WTC11 (cell line): Measurements from ENCODE around the gene BMPR1B. TPM values are rescaled to one million over a fixed set of nuclear protein-coding genes. Genes with fewer than 3 reads are reported as not detected.

Source experiments
- ATAC-seq: fragments of 200-7000 bp; cut with Tn5 transposase; 2 replicates; pipeline ENCODE4 v1.10.0; 2021; ENCODE audit warnings: mild to moderate bottlenecking, moderate library complexity
- CTCF ChIA-PET: fragments of 300-600 bp; sonication (Branson Sonifier 250); formaldehyde crosslinking; loops from one replicate; lab custom pipeline; 2021; ENCODE audit warnings: antibody characterized with exemption; lab: Charles Lee
- POLR2A ChIA-PET: fragments of 350-600 bp; sonication (Branson Sonifier 250); formaldehyde crosslinking; loops from one replicate; lab custom pipeline; 2021; ENCODE audit warnings: antibody characterized with exemption; lab: Charles Lee
- DNase-seq: peaks from one replicate; pipeline ENCODE4 v3.0.0; 2021; ENCODE audit warnings: low spot score
- H3K27ac Mint-ChIP-seq: 2 replicates; pipeline ENCODE4 v1.8.0; 2021; ENCODE audit warnings: mixed read lengths
- H3K27me3 Mint-ChIP-seq: 2 replicates; pipeline ENCODE4 v1.8.0; 2021; ENCODE audit warnings: low read depth, mild to moderate bottlenecking, moderate library complexity, mixed read lengths
- H3K36me3 Mint-ChIP-seq: 2 replicates; pipeline ENCODE4 v1.8.0; 2021; ENCODE audit warnings: mixed read lengths
- H3K4me1 Mint-ChIP-seq: 2 replicates; pipeline ENCODE4 v1.8.0; 2022; ENCODE audit warnings: mixed read lengths
- H3K4me3 Mint-ChIP-seq: 2 replicates; pipeline ENCODE4 v1.8.0; 2021; ENCODE audit warnings: mild to moderate bottlenecking, moderate library complexity, mixed read lengths
- H3K9me3 Mint-ChIP-seq: 2 replicates; pipeline ENCODE4 v1.8.0; 2021; ENCODE audit warnings: mixed read lengths
- CBFB ChIP-seq: sonication (generic); formaldehyde crosslinking; IDR thresholded peaks from 2 replicates; pipeline ENCODE4 v1.8.1; 2022; ENCODE audit warnings: mild to moderate bottlenecking, low read depth, missing genetic modification reagents
- ETV6 ChIP-seq: sonication (generic); formaldehyde crosslinking; IDR thresholded peaks from 2 replicates; pipeline ENCODE4 v1.8.1; 2022; ENCODE audit warnings: mild to moderate bottlenecking, missing genetic modification reagents
- GABPB1 ChIP-seq: sonication (generic); formaldehyde crosslinking; IDR thresholded peaks from 2 replicates; pipeline ENCODE4 v1.8.1; 2023; ENCODE audit warnings: mild to moderate bottlenecking, missing genetic modification reagents
- JUN ChIP-seq: sonication (generic); formaldehyde crosslinking; IDR thresholded peaks from 2 replicates; pipeline ENCODE4 v1.8.0; 2023; ENCODE audit warnings: mild to moderate bottlenecking, missing genetic modification reagents
- NFATC4 ChIP-seq: fragments of 250-450 bp; sonication (Bioruptor Pico); IDR thresholded peaks from 2 replicates; pipeline ENCODE4 v1.9.0; 2021; ENCODE audit warnings: mild to moderate bottlenecking
- NFYB ChIP-seq: sonication (generic); formaldehyde crosslinking; conservative IDR thresholded peaks from 2 replicates; pipeline ENCODE4 v1.8.0; 2022; ENCODE audit warnings: low read depth, missing genetic modification reagents
- NR1H2 ChIP-seq: sonication (generic); formaldehyde crosslinking; IDR thresholded peaks from 2 replicates; pipeline ENCODE4 v1.9.0; 2021; ENCODE audit warnings: mild to moderate bottlenecking, moderate library complexity, missing genetic modification reagents
- NR2C2 ChIP-seq: sonication (generic); formaldehyde crosslinking; IDR thresholded peaks from 2 replicates; pipeline ENCODE4 v1.8.0; 2022; ENCODE audit warnings: mild to moderate bottlenecking, missing genetic modification reagents
- PRRX2 ChIP-seq: fragments of 250-450 bp; sonication (Bioruptor Pico); IDR thresholded peaks from 2 replicates; pipeline ENCODE4 v1.8.0; 2021; ENCODE audit warnings: mild to moderate bottlenecking
- RORB ChIP-seq: fragments of 250-450 bp; sonication (Bioruptor Pico); IDR thresholded peaks from 2 replicates; pipeline ENCODE4 v1.9.0; 2021; ENCODE audit warnings: mild to moderate bottlenecking
- SOX15 ChIP-seq: fragments of 250-450 bp; sonication (Bioruptor Pico); IDR thresholded peaks from 2 replicates; pipeline ENCODE4 v1.9.0; 2021; ENCODE audit warnings: mild to moderate bottlenecking
- ZBTB21 ChIP-seq: sonication (generic); formaldehyde crosslinking; IDR thresholded peaks from 2 replicates; pipeline ENCODE4 v1.8.1; 2023; ENCODE audit warnings: mild to moderate bottlenecking, missing genetic modification reagents, borderline replicate concordance
- ZNF121 ChIP-seq: sonication (generic); formaldehyde crosslinking; IDR thresholded peaks from 2 replicates; pipeline ENCODE4 v1.8.0; 2023; ENCODE audit warnings: missing genetic modification reagents
- ZNF263 ChIP-seq: sonication (generic); formaldehyde crosslinking; IDR thresholded peaks from 2 replicates; pipeline ENCODE4 v1.8.1; 2022; ENCODE audit warnings: low read depth, mild to moderate bottlenecking, moderate library complexity, missing genetic modification reagents
- total RNA-seq: library from RNA; stranded (reverse); gene quantifications from 3 replicates; pipeline ENCODE4 v1.2.3, GENCODE V29; 2021
- TF ChIP-seq, protein P1 (sequence below): sonication (generic); formaldehyde crosslinking; IDR thresholded peaks from 2 replicates; pipeline ENCODE4 v1.8.1; 2022; ENCODE audit warnings: low read depth, missing genetic modification reagents, borderline replicate concordance
- TF ChIP-seq, protein P2 (sequence below): sonication (generic); formaldehyde crosslinking; IDR thresholded peaks from 2 replicates; pipeline ENCODE4 v1.8.0; 2022; ENCODE audit warnings: missing genetic modification reagents
- TF ChIP-seq, protein P3 (sequence below): sonication (generic); formaldehyde crosslinking; IDR thresholded peaks from 2 replicates; pipeline ENCODE4 v1.8.1; 2023; ENCODE audit warnings: mild to moderate bottlenecking, missing genetic modification reagents
- TF ChIP-seq, protein P4 (sequence below): sonication (generic); formaldehyde crosslinking; IDR thresholded peaks from 2 replicates; pipeline ENCODE4 v1.8.1; 2023; ENCODE audit warnings: mild to moderate bottlenecking, missing genetic modification reagents, borderline replicate concordance
- TF ChIP-seq, protein P5 (sequence below): sonication (generic); formaldehyde crosslinking; IDR thresholded peaks from 2 replicates; pipeline ENCODE4 v1.8.1; 2022; ENCODE audit warnings: mild to moderate bottlenecking, missing genetic modification reagents, moderate library complexity, borderline replicate concordance

The BMPR1B gene
- total RNA-seq, 1 experiment from 2014 or later, result 0.77 TPM

DNA sequence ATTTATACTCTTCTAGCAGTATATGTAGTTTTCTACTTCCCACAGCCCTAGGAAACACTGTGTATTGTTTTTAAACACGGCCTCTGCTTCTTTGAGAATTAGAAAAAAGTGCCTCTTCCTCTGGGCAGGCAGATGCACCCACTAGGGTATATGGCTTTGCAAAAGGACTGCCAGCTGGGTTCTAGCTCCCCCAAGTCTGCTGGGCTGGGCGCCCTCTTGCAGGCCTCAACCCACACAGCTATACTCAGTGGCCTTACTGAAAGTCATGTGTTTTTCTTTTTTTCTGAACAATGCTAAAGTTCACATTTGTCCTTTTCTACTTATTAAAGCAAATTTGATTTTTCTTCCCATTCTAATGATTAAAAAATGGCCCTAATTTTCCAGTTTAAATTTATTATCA, 35.5 kb upstream of the BMPR1B start:
- Mint-ChIP-seq H3K36me3 (no peaks in the 10 kb centered on the region), H3K27me3 (peaks cover 2% of the 10 kb centered on the region; the same call in 1 of the 2 replicates), H3K4me3 (no peak overlapping the region), H3K4me1 (peaks cover 6% of the 10 kb centered on the region), H3K27ac (no peak overlapping the region), H3K9me3 (no peaks in the 10 kb centered on the region)
- ATAC-seq (0 out of 2 replicates have a peak, but pooled peaks have one; percentile 20), DNase-seq (no peak)
- POLR2A ChIA-PET, result no interaction called here
- TF ChIP-seq ZNF121 (CRISPR knock-in tag), result no peak
- no peak for TF ChIP-seq SOX15 (CRISPR knock-in tag)
- TF ChIP-seq ZBTB21 (CRISPR knock-in tag), result no peak
- TF ChIP-seq, protein P1, sequence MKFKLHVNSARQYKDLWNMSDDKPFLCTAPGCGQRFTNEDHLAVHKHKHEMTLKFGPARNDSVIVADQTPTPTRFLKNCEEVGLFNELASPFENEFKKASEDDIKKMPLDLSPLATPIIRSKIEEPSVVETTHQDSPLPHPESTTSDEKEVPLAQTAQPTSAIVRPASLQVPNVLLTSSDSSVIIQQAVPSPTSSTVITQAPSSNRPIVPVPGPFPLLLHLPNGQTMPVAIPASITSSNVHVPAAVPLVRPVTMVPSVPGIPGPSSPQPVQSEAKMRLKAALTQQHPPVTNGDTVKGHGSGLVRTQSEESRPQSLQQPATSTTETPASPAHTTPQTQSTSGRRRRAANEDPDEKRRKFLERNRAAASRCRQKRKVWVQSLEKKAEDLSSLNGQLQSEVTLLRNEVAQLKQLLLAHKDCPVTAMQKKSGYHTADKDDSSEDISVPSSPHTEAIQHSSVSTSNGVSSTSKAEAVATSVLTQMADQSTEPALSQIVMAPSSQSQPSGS (CRISPR knock-in tag), result no peak
- TF ChIP-seq GABPB1 (CRISPR knock-in tag), result no peak
- TF ChIP-seq, protein P2, sequence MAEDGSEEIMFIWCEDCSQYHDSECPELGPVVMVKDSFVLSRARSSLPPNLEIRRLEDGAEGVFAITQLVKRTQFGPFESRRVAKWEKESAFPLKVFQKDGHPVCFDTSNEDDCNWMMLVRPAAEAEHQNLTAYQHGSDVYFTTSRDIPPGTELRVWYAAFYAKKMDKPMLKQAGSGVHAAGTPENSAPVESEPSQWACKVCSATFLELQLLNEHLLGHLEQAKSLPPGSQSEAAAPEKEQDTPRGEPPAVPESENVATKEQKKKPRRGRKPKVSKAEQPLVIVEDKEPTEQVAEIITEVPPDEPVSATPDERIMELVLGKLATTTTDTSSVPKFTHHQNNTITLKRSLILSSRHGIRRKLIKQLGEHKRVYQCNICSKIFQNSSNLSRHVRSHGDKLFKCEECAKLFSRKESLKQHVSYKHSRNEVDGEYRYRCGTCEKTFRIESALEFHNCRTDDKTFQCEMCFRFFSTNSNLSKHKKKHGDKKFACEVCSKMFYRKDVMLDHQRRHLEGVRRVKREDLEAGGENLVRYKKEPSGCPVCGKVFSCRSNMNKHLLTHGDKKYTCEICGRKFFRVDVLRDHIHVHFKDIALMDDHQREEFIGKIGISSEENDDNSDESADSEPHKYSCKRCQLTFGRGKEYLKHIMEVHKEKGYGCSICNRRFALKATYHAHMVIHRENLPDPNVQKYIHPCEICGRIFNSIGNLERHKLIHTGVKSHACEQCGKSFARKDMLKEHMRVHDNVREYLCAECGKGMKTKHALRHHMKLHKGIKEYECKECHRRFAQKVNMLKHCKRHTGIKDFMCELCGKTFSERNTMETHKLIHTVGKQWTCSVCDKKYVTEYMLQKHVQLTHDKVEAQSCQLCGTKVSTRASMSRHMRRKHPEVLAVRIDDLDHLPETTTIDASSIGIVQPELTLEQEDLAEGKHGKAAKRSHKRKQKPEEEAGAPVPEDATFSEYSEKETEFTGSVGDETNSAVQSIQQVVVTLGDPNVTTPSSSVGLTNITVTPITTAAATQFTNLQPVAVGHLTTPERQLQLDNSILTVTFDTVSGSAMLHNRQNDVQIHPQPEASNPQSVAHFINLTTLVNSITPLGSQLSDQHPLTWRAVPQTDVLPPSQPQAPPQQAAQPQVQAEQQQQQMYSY (CRISPR knock-in tag), result no peak
- no peak for TF ChIP-seq ZNF263 (CRISPR knock-in tag)
- no peak for TF ChIP-seq JUN (CRISPR knock-in tag)
- TF ChIP-seq, protein P3, sequence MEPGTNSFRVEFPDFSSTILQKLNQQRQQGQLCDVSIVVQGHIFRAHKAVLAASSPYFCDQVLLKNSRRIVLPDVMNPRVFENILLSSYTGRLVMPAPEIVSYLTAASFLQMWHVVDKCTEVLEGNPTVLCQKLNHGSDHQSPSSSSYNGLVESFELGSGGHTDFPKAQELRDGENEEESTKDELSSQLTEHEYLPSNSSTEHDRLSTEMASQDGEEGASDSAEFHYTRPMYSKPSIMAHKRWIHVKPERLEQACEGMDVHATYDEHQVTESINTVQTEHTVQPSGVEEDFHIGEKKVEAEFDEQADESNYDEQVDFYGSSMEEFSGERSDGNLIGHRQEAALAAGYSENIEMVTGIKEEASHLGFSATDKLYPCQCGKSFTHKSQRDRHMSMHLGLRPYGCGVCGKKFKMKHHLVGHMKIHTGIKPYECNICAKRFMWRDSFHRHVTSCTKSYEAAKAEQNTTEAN, result no peak
- no peak for TF ChIP-seq NFYB
- TF ChIP-seq, protein P4, sequence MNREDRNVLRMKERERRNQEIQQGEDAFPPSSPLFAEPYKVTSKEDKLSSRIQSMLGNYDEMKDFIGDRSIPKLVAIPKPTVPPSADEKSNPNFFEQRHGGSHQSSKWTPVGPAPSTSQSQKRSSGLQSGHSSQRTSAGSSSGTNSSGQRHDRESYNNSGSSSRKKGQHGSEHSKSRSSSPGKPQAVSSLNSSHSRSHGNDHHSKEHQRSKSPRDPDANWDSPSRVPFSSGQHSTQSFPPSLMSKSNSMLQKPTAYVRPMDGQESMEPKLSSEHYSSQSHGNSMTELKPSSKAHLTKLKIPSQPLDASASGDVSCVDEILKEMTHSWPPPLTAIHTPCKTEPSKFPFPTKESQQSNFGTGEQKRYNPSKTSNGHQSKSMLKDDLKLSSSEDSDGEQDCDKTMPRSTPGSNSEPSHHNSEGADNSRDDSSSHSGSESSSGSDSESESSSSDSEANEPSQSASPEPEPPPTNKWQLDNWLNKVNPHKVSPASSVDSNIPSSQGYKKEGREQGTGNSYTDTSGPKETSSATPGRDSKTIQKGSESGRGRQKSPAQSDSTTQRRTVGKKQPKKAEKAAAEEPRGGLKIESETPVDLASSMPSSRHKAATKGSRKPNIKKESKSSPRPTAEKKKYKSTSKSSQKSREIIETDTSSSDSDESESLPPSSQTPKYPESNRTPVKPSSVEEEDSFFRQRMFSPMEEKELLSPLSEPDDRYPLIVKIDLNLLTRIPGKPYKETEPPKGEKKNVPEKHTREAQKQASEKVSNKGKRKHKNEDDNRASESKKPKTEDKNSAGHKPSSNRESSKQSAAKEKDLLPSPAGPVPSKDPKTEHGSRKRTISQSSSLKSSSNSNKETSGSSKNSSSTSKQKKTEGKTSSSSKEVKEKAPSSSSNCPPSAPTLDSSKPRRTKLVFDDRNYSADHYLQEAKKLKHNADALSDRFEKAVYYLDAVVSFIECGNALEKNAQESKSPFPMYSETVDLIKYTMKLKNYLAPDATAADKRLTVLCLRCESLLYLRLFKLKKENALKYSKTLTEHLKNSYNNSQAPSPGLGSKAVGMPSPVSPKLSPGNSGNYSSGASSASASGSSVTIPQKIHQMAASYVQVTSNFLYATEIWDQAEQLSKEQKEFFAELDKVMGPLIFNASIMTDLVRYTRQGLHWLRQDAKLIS, result no peak
- no peak for TF ChIP-seq NR2C2 (CRISPR knock-in tag)
- TF ChIP-seq RORB (CRISPR knock-in tag), result no peak
- TF ChIP-seq, protein P5, sequence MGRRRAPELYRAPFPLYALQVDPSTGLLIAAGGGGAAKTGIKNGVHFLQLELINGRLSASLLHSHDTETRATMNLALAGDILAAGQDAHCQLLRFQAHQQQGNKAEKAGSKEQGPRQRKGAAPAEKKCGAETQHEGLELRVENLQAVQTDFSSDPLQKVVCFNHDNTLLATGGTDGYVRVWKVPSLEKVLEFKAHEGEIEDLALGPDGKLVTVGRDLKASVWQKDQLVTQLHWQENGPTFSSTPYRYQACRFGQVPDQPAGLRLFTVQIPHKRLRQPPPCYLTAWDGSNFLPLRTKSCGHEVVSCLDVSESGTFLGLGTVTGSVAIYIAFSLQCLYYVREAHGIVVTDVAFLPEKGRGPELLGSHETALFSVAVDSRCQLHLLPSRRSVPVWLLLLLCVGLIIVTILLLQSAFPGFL (CRISPR knock-in tag), result no peak
- no peak for TF ChIP-seq NR1H2 (CRISPR knock-in tag)
- no peak for TF ChIP-seq NFATC4 (CRISPR knock-in tag)
- TF ChIP-seq CBFB (CRISPR knock-in tag), result no peak
- no peak for TF ChIP-seq PRRX2 (CRISPR knock-in tag)
- TF ChIP-seq ETV6, result no peak
- CTCF ChIA-PET, result interaction anchor here (1.1 kb wide), 1 partner anchor 100 kb away, joined by 4 read pairs; no protein-coding TSS in a partner anchor
